ENCODE measurements around the gene RD3L. TPM values are rescaled to one million over a fixed set of nuclear protein-coding genes. Genes with fewer than 3 reads are reported as not detected.

RD3L gene
- polyA plus RNA-seq, 1 experiment = not detected

GRCh38 chr14:103910262-103910935 lies 31.9 kb downstream of the RD3L start:
- peak; percentile 23 for DNase-seq (ENCODE audit: low read depth)
- Histone ChIP-seq H3K36me3 (ENCODE audit: control insufficient read depth, insufficient read depth, low read length) (no peaks in the 10 kb centered on the region; the same call in 1 of the 2 replicates), H3K4me3 (ENCODE audit: low read depth, low read length) (no peak overlapping the region; the same call in 1 of the 2 replicates), H3K27me3 (ENCODE audit: control insufficient read depth, insufficient read depth, low read length) (no peaks in the 10 kb centered on the region)
- POLR2A ChIA-PET = interaction anchor here (0.6 kb wide), 1 partner anchor 82 kb away, joined by 12 read pairs; no protein-coding TSS in a partner anchor
- TF ChIP-seq, protein P1, sequence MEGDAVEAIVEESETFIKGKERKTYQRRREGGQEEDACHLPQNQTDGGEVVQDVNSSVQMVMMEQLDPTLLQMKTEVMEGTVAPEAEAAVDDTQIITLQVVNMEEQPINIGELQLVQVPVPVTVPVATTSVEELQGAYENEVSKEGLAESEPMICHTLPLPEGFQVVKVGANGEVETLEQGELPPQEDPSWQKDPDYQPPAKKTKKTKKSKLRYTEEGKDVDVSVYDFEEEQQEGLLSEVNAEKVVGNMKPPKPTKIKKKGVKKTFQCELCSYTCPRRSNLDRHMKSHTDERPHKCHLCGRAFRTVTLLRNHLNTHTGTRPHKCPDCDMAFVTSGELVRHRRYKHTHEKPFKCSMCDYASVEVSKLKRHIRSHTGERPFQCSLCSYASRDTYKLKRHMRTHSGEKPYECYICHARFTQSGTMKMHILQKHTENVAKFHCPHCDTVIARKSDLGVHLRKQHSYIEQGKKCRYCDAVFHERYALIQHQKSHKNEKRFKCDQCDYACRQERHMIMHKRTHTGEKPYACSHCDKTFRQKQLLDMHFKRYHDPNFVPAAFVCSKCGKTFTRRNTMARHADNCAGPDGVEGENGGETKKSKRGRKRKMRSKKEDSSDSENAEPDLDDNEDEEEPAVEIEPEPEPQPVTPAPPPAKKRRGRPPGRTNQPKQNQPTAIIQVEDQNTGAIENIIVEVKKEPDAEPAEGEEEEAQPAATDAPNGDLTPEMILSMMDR (IDR thresholded peaks at IDR 0.05; ENCODE audit: insufficient read depth, low read depth, low read length) = peak; percentile 84
- CTCF ChIA-PET = interaction anchor here (0.6 to 4.8 kb wide), 20 partner anchors 10 to 346 kb away, joined by 3 to 36 read pairs (median 4); a partner anchor contains a TSS

DNA sequence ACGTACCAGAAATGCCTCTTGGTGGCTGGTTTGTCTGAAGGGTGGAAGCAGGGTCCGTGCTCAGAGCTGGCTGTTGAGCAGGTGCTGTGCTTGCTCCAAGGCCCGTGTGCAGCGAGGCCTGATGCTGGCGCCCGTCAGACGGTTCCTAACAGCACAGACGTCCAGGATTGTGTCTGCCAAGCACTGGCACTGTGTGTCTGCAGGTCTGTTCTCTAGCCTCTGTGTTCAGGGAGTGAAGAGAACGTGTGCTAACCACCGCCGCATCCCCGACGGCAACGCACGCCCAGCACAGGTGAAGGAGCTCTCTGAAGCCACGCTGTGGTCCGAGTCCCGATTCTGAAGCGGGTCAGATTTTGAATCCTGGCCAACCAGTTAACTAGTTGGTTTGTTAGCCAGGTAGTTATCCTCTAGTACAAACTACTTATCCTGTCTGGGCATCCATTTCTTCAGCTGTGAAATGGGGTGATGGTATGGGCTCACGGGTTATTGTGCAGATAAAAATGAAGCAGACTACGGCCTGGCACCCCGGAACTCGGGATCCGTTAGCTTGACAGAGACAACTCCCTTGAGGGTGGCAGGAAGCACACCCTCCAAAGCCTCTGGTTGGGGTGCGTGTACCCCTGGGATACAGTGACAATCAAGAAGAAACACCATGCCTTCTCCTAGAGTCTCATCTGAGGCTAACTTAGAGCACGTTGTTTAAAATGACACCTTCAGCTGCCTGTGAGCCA lies 32.6 kb downstream of the RD3L start:
- POLR2A ChIA-PET = interaction anchor here (0.6 kb wide), 1 partner anchor 82 kb away, joined by 12 read pairs; no protein-coding TSS in a partner anchor
- no peak overlapping the region; the same call in 1 of the 2 replicates for H3K4me3 ChIP-seq (ENCODE audit: low read depth, low read length)

GRCh38 chr14:103908580-103908979 lies 33.7 kb downstream of the RD3L start:
- TF ChIP-seq, protein P1 (IDR thresholded peaks at IDR 0.05; ENCODE audit: insufficient read depth, low read depth, low read length) = no peak
- no peak for DNase-seq (ENCODE audit: low read depth)
- CTCF ChIA-PET = interaction anchor here (0.6 to 4.8 kb wide), 6 partner anchors 9 to 102 kb away, joined by 3 to 36 read pairs (median 4); a partner anchor contains a TSS
- Histone ChIP-seq H3K4me3 (ENCODE audit: low read depth, low read length) (no peak overlapping the region), H3K27me3 (ENCODE audit: control insufficient read depth, insufficient read depth, low read length) (no peaks in the 10 kb centered on the region), H3K36me3 (ENCODE audit: control insufficient read depth, insufficient read depth, low read length) (no peaks in the 10 kb centered on the region; the same call in 1 of the 2 replicates)
- POLR2A ChIA-PET = no interaction called here

More for the DNA sequence above, 32.6 kb downstream of the RD3L start:
- TF ChIP-seq, protein P1 (IDR thresholded peaks at IDR 0.05; ENCODE audit: insufficient read depth, low read depth, low read length) = no peak
- DNase-seq (ENCODE audit: low read depth) = no peak
- CTCF ChIA-PET = interaction anchor here (0.6 to 4.8 kb wide), 18 partner anchors 10 to 345 kb away, joined by 3 to 36 read pairs (median 4); a partner anchor contains a TSS
- Histone ChIP-seq H3K36me3 (ENCODE audit: control insufficient read depth, insufficient read depth, low read length) (no peaks in the 10 kb centered on the region; the same call in 1 of the 2 replicates), H3K27me3 (ENCODE audit: control insufficient read depth, insufficient read depth, low read length) (no peaks in the 10 kb centered on the region)

GRCh38 chr14:103905842-103906456 lies 36.4 kb downstream of the RD3L start:
- TF ChIP-seq, protein P1 (IDR thresholded peaks at IDR 0.05; ENCODE audit: insufficient read depth, low read depth, low read length) = no peak
- DNase-seq (ENCODE audit: low read depth) = no peak
- Histone ChIP-seq H3K36me3 (ENCODE audit: control insufficient read depth, insufficient read depth, low read length) (no peaks in the 10 kb centered on the region; the same call in 1 of the 2 replicates), H3K4me3 (ENCODE audit: low read depth, low read length) (no peak overlapping the region), H3K27me3 (ENCODE audit: control insufficient read depth, insufficient read depth, low read length) (no peaks in the 10 kb centered on the region)
- ChIA-PET POLR2A (no interaction called here), CTCF (interaction anchor here (0.8 to 1.5 kb wide), 4 partner anchors 13 to 97 kb away, joined by 3 to 5 read pairs (median 3); no protein-coding TSS in a partner anchor)

Data from BJ (cell line).